Mesenchymal stem cell (in vitro differentiated cells and primary cell): Measurements from ENCODE around the gene LRRC63.

Experiments used
- DNase-seq: peaks from one replicate; pipeline ENCODE4 v3.0.0-alpha.2; 2013
- H2AFZ ChIP-seq: one replicate; pipeline ENCODE4 v1.6.1; 2013; ENCODE audit warnings: low read depth, mild to moderate bottlenecking, control low read depth, inconsistent platforms, low read length, moderate library complexity
- H2AK5ac ChIP-seq: 2 replicates; pipeline ENCODE4 v1.6.1; 2013; ENCODE audit warnings: low read length, moderate library complexity, mild to moderate bottlenecking, inconsistent platforms; ENCODE audit not compliant: severe bottlenecking
- H2BK120ac ChIP-seq: one replicate; pipeline ENCODE4 v1.6.1; 2013; ENCODE audit warnings: low read depth, mild to moderate bottlenecking, inconsistent platforms, low read length, moderate library complexity
- H2BK12ac ChIP-seq, 2 experiments: one replicate each; pipeline ENCODE4 v1.6.1; 2013; ENCODE audit warnings: inconsistent platforms in 2 of 2, low read length in 2 of 2, mild to moderate bottlenecking in 2 of 2, moderate library complexity in 2 of 2, control low read depth in 1 of 2
- H2BK15ac ChIP-seq: one replicate; pipeline ENCODE4 v1.6.1; 2013; ENCODE audit warnings: mild to moderate bottlenecking, low read depth, inconsistent platforms; ENCODE audit not compliant: poor library complexity, severe bottlenecking
- H2BK5ac ChIP-seq: 2 replicates; pipeline ENCODE4 v1.6.1; 2013; ENCODE audit warnings: low read depth, mild to moderate bottlenecking, low read length, control low read depth, inconsistent platforms; ENCODE audit not compliant: poor library complexity, severe bottlenecking
- H3K14ac ChIP-seq, 2 experiments: one replicate each; pipeline ENCODE4 v1.6.1; 2013; ENCODE audit warnings: inconsistent platforms in 2 of 2, low read length in 2 of 2, control low read depth in 1 of 2, mild to moderate bottlenecking in 1 of 2, moderate library complexity in 1 of 2
- H3K18ac ChIP-seq, 2 experiments: one replicate each; pipeline ENCODE4 v1.6.1; 2013; ENCODE audit warnings: inconsistent platforms in 2 of 2, low read length in 2 of 2, control low read depth in 1 of 2, low read depth in 1 of 2, mild to moderate bottlenecking in 1 of 2
- H3K23ac ChIP-seq, 2 experiments: one replicate each; pipeline ENCODE4 v1.6.1; 2013; ENCODE audit warnings: inconsistent platforms in 2 of 2, low read length in 2 of 2, mild to moderate bottlenecking in 2 of 2, moderate library complexity in 2 of 2, control low read depth in 1 of 2
- H3K27ac ChIP-seq: 2 replicates; pipeline ENCODE4 v1.5.1; 2013; ENCODE audit warnings: mild to moderate bottlenecking, moderate library complexity, low read length, control low read depth, inconsistent platforms; ENCODE audit not compliant: poor library complexity, severe bottlenecking
- H3K27me3 ChIP-seq, 2 experiments: 2 replicates each; pipeline versions ENCODE4 v1.6.1 to v1.7.0; 2013; ENCODE audit warnings: low read length in 2 of 2, mild to moderate bottlenecking in 2 of 2, moderate library complexity in 2 of 2, control low read depth in 1 of 2, inconsistent platforms in 1 of 2; ENCODE audit not compliant: control insufficient read depth in 1 of 2, insufficient read depth in 1 of 2
- H3K36me3 ChIP-seq, 2 experiments: 2 replicates each; pipeline versions ENCODE4 v1.6.1 to v1.7.0; 2013; ENCODE audit warnings: low read length in 2 of 2, control low read depth in 1 of 2, inconsistent platforms in 1 of 2, low read depth in 1 of 2, mild to moderate bottlenecking in 1 of 2; ENCODE audit not compliant: insufficient read depth in 2 of 2, control insufficient read depth in 1 of 2
- H3K4ac ChIP-seq, 2 experiments: one replicate each; pipeline ENCODE4 v1.6.1; 2013; ENCODE audit warnings: inconsistent platforms in 2 of 2, low read length in 2 of 2, mild to moderate bottlenecking in 2 of 2, moderate library complexity in 2 of 2, control low read depth in 1 of 2, low read depth in 1 of 2
- H3K4me1 ChIP-seq: 2 replicates; pipeline ENCODE4 v1.6.1; 2013; ENCODE audit warnings: low read depth, low read length, control low read depth; ENCODE audit not compliant: control insufficient read depth, insufficient read depth
- H3K4me2 ChIP-seq: 2 replicates; pipeline ENCODE4 v1.6.1; 2013; ENCODE audit warnings: low read length, mild to moderate bottlenecking, inconsistent platforms; ENCODE audit not compliant: poor library complexity, severe bottlenecking
- H3K4me3 ChIP-seq, 2 experiments: 2 replicates each; pipeline versions ENCODE4 v1.5.1 to v1.7.0; 2013; ENCODE audit warnings: low read length in 2 of 2, mild to moderate bottlenecking in 2 of 2, control low read depth in 1 of 2, low read depth in 1 of 2; ENCODE audit not compliant: insufficient read depth in 1 of 2
- H3K79me1 ChIP-seq: replicated peaks from 2 replicates; pipeline ENCODE4 v1.6.1; 2013; ENCODE audit warnings: mild to moderate bottlenecking, control low read depth, low read length, inconsistent platforms; ENCODE audit not compliant: poor library complexity, severe bottlenecking
- H3K9ac ChIP-seq: 2 replicates; pipeline ENCODE4 v1.7.0; 2013; ENCODE audit warnings: mild to moderate bottlenecking, low read length, moderate library complexity
- H3K9me3 ChIP-seq: 2 replicates; pipeline ENCODE4 v1.7.0; 2013; ENCODE audit warnings: mild to moderate bottlenecking, low read length; ENCODE audit not compliant: control insufficient read depth
- H4K8ac ChIP-seq: one replicate; pipeline ENCODE4 v1.6.1; 2013; ENCODE audit warnings: inconsistent platforms, mild to moderate bottlenecking, low read length, moderate library complexity
- H4K91ac ChIP-seq: one replicate; pipeline ENCODE4 v1.6.1; 2013; ENCODE audit warnings: mild to moderate bottlenecking, low read length, inconsistent platforms
- WGBS: methylation state at CpG from one replicate; pipeline ENCODE4 v1.1.7; 2013; ENCODE audit warnings: mixed read lengths; 5-methylcytosine and 5-hydroxymethylcytosine counted together

Gene LRRC63

GRCh38 chr13:46229251-46229650 lies 17.5 kb downstream of the LRRC63 start:
- no peak overlapping the region for H2BK15ac ChIP-seq
- H3K36me3 ChIP-seq = peaks cover 0 to 2% of the 10 kb centered on the region in 2 experiments
- no peaks in the 10 kb centered on the region for H3K4me1 ChIP-seq
- no peak for DNase-seq
- no peak overlapping the region for H3K9ac ChIP-seq
- H3K27ac ChIP-seq = no peak overlapping the region
- 95% methylated on average over 2 of the region's 2 CpGs for WGBS
- no peak overlapping the region for H4K8ac ChIP-seq
- no peak overlapping the region for H2BK5ac ChIP-seq
- no peak overlapping the region for H2AK5ac ChIP-seq
- peaks cover 11% of the 10 kb centered on the region for H3K9me3 ChIP-seq
- H3K4me2 ChIP-seq = no peak overlapping the region
- no peak overlapping the region for H3K23ac ChIP-seq
- H3K4ac ChIP-seq = no peak overlapping the region
- no peak overlapping the region for H3K14ac ChIP-seq
- no peaks in the 10 kb centered on the region for H3K27me3 ChIP-seq
- H2AFZ ChIP-seq = no peak overlapping the region
- no peak overlapping the region for H2BK12ac ChIP-seq
- no peaks in the 10 kb centered on the region for H3K79me1 ChIP-seq
- H3K18ac ChIP-seq = no peak overlapping the region
- no peak overlapping the region for H2BK120ac ChIP-seq
- H3K4me3 ChIP-seq = no peak overlapping the region
- H4K91ac ChIP-seq = no peak overlapping the region

- no peak overlapping the region for H2AK5ac ChIP-seq
- H2BK5ac ChIP-seq = no peak overlapping the region
- no peak overlapping the region for H3K9ac ChIP-seq
- H3K14ac ChIP-seq = no peak overlapping the region
- H3K27me3 ChIP-seq = no peaks in the 10 kb centered on the region
- no peak overlapping the region for H4K91ac ChIP-seq
- H2BK120ac ChIP-seq = no peak overlapping the region
- H3K36me3 ChIP-seq = peaks cover 0 to 6% of the 10 kb centered on the region in 2 experiments
- no peak overlapping the region for H2BK15ac ChIP-seq
- DNase-seq = no peak
- H2BK12ac ChIP-seq = no peak overlapping the region
- peaks cover 40% of the 10 kb centered on the region for H3K9me3 ChIP-seq
- no peak overlapping the region for H3K4me2 ChIP-seq
- no peak overlapping the region for H3K4ac ChIP-seq
- 100% methylated on average over 1 of the region's 3 CpGs for WGBS
- peak overlapping the region; percentile 49 for H3K27ac ChIP-seq
- H3K4me3 ChIP-seq = no peak overlapping the region
- H2AFZ ChIP-seq = no peak overlapping the region
- H3K4me1 ChIP-seq = no peaks in the 10 kb centered on the region
- H3K23ac ChIP-seq = no peak overlapping the region
- H3K79me1 ChIP-seq = no peaks in the 10 kb centered on the region
- H4K8ac ChIP-seq = no peak overlapping the region
- H3K18ac ChIP-seq = no peak overlapping the region
Observed at GRCh38 chr13:46232281-46232680, 20.6 kb downstream of the LRRC63 start.

GRCh38 chr13:46235286-46235685 lies 23.6 kb downstream of the LRRC63 start:
- no peaks in the 10 kb centered on the region for H3K79me1 ChIP-seq
- H3K27ac ChIP-seq = no peak overlapping the region
- H3K18ac ChIP-seq = no peak overlapping the region
- H4K8ac ChIP-seq = no peak overlapping the region
- no peak overlapping the region for H3K4ac ChIP-seq
- no peak overlapping the region for H4K91ac ChIP-seq
- WGBS = no CpG with 5 or more reads among the region's 1 CpG
- H3K27me3 ChIP-seq = no peaks in the 10 kb centered on the region
- H2AK5ac ChIP-seq = no peak overlapping the region
- no peak overlapping the region for H2BK15ac ChIP-seq
- H3K36me3 ChIP-seq = peaks cover 0 to 6% of the 10 kb centered on the region in 2 experiments
- no peak for DNase-seq
- H3K4me1 ChIP-seq = no peaks in the 10 kb centered on the region
- no peak overlapping the region for H3K9ac ChIP-seq
- no peak overlapping the region for H3K14ac ChIP-seq
- H2BK5ac ChIP-seq = no peak overlapping the region
- peaks cover 40% of the 10 kb centered on the region for H3K9me3 ChIP-seq
- no peak overlapping the region for H3K23ac ChIP-seq
- H3K4me3 ChIP-seq = no peak overlapping the region
- no peak overlapping the region for H2AFZ ChIP-seq
- H3K4me2 ChIP-seq = no peak overlapping the region
- no peak overlapping the region for H2BK12ac ChIP-seq
- no peak overlapping the region for H2BK120ac ChIP-seq

- Histone ChIP-seq H4K91ac (no peak overlapping the region), H4K8ac (no peak overlapping the region), H2BK12ac (no peak overlapping the region), H2BK120ac (no peak overlapping the region), H3K27ac (no peak overlapping the region), H3K18ac (no peak overlapping the region), H3K9ac (no peak overlapping the region), H3K4me2 (no peak overlapping the region), H2BK15ac (no peak overlapping the region), H3K23ac (no peak overlapping the region), H3K36me3 (no peaks in the 10 kb centered on the region), H3K4me3 (no peak overlapping the region), H3K9me3 (no peaks in the 10 kb centered on the region), H2BK5ac (no peak overlapping the region), H3K27me3 (no peaks in the 10 kb centered on the region), H3K4me1 (no peaks in the 10 kb centered on the region), H3K14ac (no peak overlapping the region), H3K4ac (no peak overlapping the region), H2AFZ (no peak overlapping the region), H2AK5ac (no peak overlapping the region), H3K79me1 (no peaks in the 10 kb centered on the region)
- no peak for DNase-seq
- no CpG with 5 or more reads among the region's 1 CpG for WGBS
Observed at GRCh38 chr13:46265292-46265691, 53.6 kb downstream of the LRRC63 start.
